Hair follicular keratinocyte (primary cell): ENCODE data around the gene TUBG1. TPM values are rescaled to one million over a fixed set of nuclear protein-coding genes. Genes with fewer than 3 reads are reported as not detected.

Experiments used
- total RNA-seq: library from RNA; depleted of rRNA; stranded (reverse); fragments of >200 nt; gene quantifications from 2 replicates; pipeline ENCODE4 v1.2.3, GENCODE V29; 2015

The TUBG1 gene
- total RNA-seq: 81.3 and 122 TPM in 2 replicates

GRCh38 chr17:42609182-42609813 lies at the start of gene TUBG1, which contains the start of gene RETREG3:
Gene TUBG1 (plus strand): TSS chr17:42609683. CDS start chr17:42609738, 55 bp downstream.
Gene RETREG3 (minus strand): TSS chr17:42609374. CDS start chr17:42609324, 50 bp downstream.

DNA sequence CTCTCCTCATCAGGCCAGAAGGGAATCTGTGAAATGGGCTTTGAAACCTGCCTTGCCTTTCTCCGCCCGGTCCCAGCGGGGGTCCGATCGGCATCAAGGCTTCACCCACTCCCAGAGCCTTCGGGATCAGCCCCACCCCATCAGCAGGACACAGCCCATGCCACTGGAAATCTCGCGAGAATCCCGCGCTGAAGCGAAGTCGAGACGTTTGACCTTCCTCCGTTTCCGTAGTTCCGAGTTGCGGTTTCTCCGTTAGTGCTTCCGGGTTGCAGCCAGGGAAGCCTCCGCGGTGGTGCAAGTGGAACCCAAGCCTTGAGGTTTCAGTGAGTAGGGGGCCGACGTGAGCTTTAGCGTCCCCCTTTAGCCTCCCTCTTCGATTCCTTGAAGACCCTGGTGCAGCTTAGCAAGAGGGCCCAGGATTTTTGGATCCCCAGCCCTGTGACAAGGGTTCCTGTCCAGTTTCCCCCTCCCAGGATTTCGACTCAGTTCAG lies 47.5 kb upstream of the TUBG1 start, which contains the start of gene COASY:
COASY (plus strand) TSS at position 252 of the 491 bp plus-strand sequence. CDS start 475 bp downstream, outside the sequence.

GRCh38 chr17:42566883-42567573 lies 42.5 kb upstream of the TUBG1 start, which contains the start of gene MLX:
Gene MLX (plus strand): TSS chr17:42567100. CDS start chr17:42567125, 25 bp downstream.

GRCh38 chr17:42577532-42578281 lies 31.8 kb upstream of the TUBG1 start, which contains the start of gene PSMC3IP:
Gene PSMC3IP (minus strand): TSS chr17:42577729. CDS start chr17:42577686, 43 bp downstream.

GRCh38 chr17:42659079-42659931 lies 49.8 kb downstream of the TUBG1 start, which contains the start of gene TUBG2:
Gene TUBG2 (plus strand): TSS chr17:42659284. CDS start chr17:42659504, 220 bp downstream.

Other genes starting within 250 kb of the TUBG1 start
- gene STAT3, start 221.2 kb upstream of the TUBG1 start, total RNA-seq: 69.5 and 73.4 TPM in 2 replicates
- 272 and 304 TPM in 2 replicates for gene CAVIN1, start 186.4 kb upstream of the TUBG1 start, total RNA-seq
- gene ATP6V0A1, start 150.8 kb upstream of the TUBG1 start, total RNA-seq: 17.5 and 28.0 TPM in 2 replicates
- gene NAGLU, start 73.4 kb upstream of the TUBG1 start, total RNA-seq: 28.3 and 35.3 TPM in 2 replicates
- gene HSD17B1, start 56.8 kb upstream of the TUBG1 start, total RNA-seq: 9.4 and 11.0 TPM in 2 replicates
- gene COASY, start 47.5 kb upstream of the TUBG1 start, total RNA-seq: 41.6 and 48.9 TPM in 2 replicates
- gene MLX, start 42.6 kb upstream of the TUBG1 start, total RNA-seq: 32.3 and 39.7 TPM in 2 replicates
- gene PSMC3IP, start 32.0 kb upstream of the TUBG1 start, total RNA-seq: 3.7 and 14.1 TPM in 2 replicates
- gene RETREG3, start 309 bp upstream of the TUBG1 start, total RNA-seq: 42.8 and 63.2 TPM in 2 replicates
- gene TUBG2, start 49.6 kb downstream of the TUBG1 start, total RNA-seq: 10.6 and 12.9 TPM in 2 replicates
- 24.2 and 29.9 TPM in 2 replicates for gene PLEKHH3, start 67.3 kb downstream of the TUBG1 start, total RNA-seq
- 0.16 TPM in 1 of 2 replicates, not detected in the other for gene CCR10, start 72.2 kb downstream of the TUBG1 start, total RNA-seq
- 3.2 and 4.6 TPM in 2 replicates for gene CNTNAP1, start 72.8 kb downstream of the TUBG1 start, total RNA-seq
- gene EZH1, start 135.4 kb downstream of the TUBG1 start, total RNA-seq: 5.0 and 12.8 TPM in 2 replicates
- 2.3 TPM in 1 of 2 replicates, not detected in the other for gene RAMP2, start 151.5 kb downstream of the TUBG1 start, total RNA-seq
- 111 and 147 TPM in 2 replicates for gene VPS25, start 163.8 kb downstream of the TUBG1 start, total RNA-seq
- 2.1 and 6.2 TPM in 2 replicates for gene WNK4, start 170.9 kb downstream of the TUBG1 start, total RNA-seq
- gene COA3, start 189.0 kb downstream of the TUBG1 start, total RNA-seq: 57.3 and 83.3 TPM in 2 replicates
- not detected in 2 replicates for gene CNTD1, start 189.2 kb downstream of the TUBG1 start, total RNA-seq
- gene BECN1, start 214.6 kb downstream of the TUBG1 start, total RNA-seq: 77.5 and 93.3 TPM in 2 replicates
- gene PSME3, start 223.7 kb downstream of the TUBG1 start, total RNA-seq: 80.7 and 143 TPM in 2 replicates
- 0.55 and 0.84 TPM in 2 replicates for gene AOC2, start 234.9 kb downstream of the TUBG1 start, total RNA-seq
- gene AOC3, start 241.5 kb downstream of the TUBG1 start, total RNA-seq: 0.08 and 0.31 TPM in 2 replicates